Cardiac fibroblast (primary cell): ENCODE data around the gene TSTD2.
A peak's percentile ranks its signal among the peaks of the same experiment; 100 is the strongest.

ENCODE experiments used
- DNase-seq, 2 donors: peaks; one replicate each; pipeline versions ENCODE4 v3.0.0 to v3.0.0-alpha.2; 2010; ENCODE audit warnings: low read depth in 2 of 2
- H3K4me3 ChIP-seq, 2 donors: replicated peaks in 1 of 2; 1 replicate in 1 of 2; 2 replicates in 1 of 2; pipeline ENCODE4 v1.5.1; 2011; ENCODE audit warnings: low read depth in 2 of 2, low read length in 2 of 2, mild to moderate bottlenecking in 2 of 2, moderate library complexity in 1 of 2
- CTCF ChIP-seq: IDR thresholded peaks from one replicate; pipeline ENCODE4 v1.5.1; 2011; ENCODE audit warnings: low read depth, mild to moderate bottlenecking, low read length, inconsistent platforms

The TSTD2 gene

GRCh38 chr9:97632985-97633858 is at the start of gene TSTD2, which contains the start of gene NCBP1:
Gene TSTD2 (minus strand): TSS chr9:97633368. CDS start chr9:97627562, 5,806 bp downstream.
Gene NCBP1 (plus strand): TSS chr9:97633821. CDS start chr9:97633882, 61 bp downstream.
- TF ChIP-seq CTCF = no peak
- peak; percentile 99 for DNase-seq
- H3K4me3 ChIP-seq = peak within 1 kb of the TSS; percentile 78 to 94

- no peak for TF ChIP-seq CTCF
- H3K4me3 ChIP-seq = no peak overlapping the region
- DNase-seq = no peak
These were observed 49.1 kb upstream of the TSTD2 start for GRCh38 chr9:97682242-97682641.

GRCh38 chr9:97675655-97676054 is 42.5 kb upstream of the TSTD2 start:
- TF ChIP-seq CTCF = no peak
- H3K4me3 ChIP-seq = no peak overlapping the region
- no peak for DNase-seq

- TF ChIP-seq CTCF = no peak
- H3K4me3 ChIP-seq = no peak overlapping the region
- DNase-seq = peak in 1 of 2 donors; percentile 17
These were observed 40.8 kb upstream of the TSTD2 start for GRCh38 chr9:97673922-97674321.

GRCh38 chr9:97672403-97672802 is 39.2 kb upstream of the TSTD2 start:
- no peak for DNase-seq
- TF ChIP-seq CTCF = no peak
- no peak overlapping the region for H3K4me3 ChIP-seq

- TF ChIP-seq CTCF = no peak
- no peak overlapping the region for H3K4me3 ChIP-seq
- no peak for DNase-seq
These were observed 37.4 kb upstream of the TSTD2 start for GRCh38 chr9:97670586-97670985.
